OCI-LY3 (cell line): ENCODE results near the gene SLC20A1.

Source experiments
- H2AFZ ChIP-seq: fragments of 200-600, 300-600 bp; shearing (Covaris generic); 2 replicates; pipeline ENCODE4 v1.6.0; 2014; ENCODE audit warnings: antibody characterized with exemption, low read depth, low read length
- H3K27ac ChIP-seq: fragments of 200-600, 300-600 bp; sonication (generic); 2 replicates; pipeline ENCODE4 v1.5.1; 2014; ENCODE audit warnings: mild to moderate bottlenecking, low read length, moderate library complexity, mixed read lengths
- H3K27me3 ChIP-seq: fragments of 200-600, 300-600 bp; sonication (generic); 2 replicates; pipeline ENCODE4 v1.6.1; 2014; ENCODE audit warnings: low read depth, low read length, mixed read lengths
- H3K36me3 ChIP-seq: fragments of 200-600, 300-600 bp; sonication (generic); replicated peaks from 2 replicates; pipeline ENCODE3; 2014; ENCODE audit warnings: low read depth, low read length, mixed read lengths
- H3K4me1 ChIP-seq: fragments of 300-600, 200-600 bp; sonication (generic); 2 replicates; pipeline ENCODE4 v1.6.1; 2014; ENCODE audit warnings: low read length, mixed read lengths
- H3K4me2 ChIP-seq: fragments of 200-600, 300-600 bp; sonication (generic); 2 replicates; pipeline ENCODE4 v1.6.1; 2014; ENCODE audit warnings: low read length, mixed read lengths
- H3K4me3 ChIP-seq: fragments of 300-600, 200-600 bp; sonication (generic); 2 replicates; pipeline ENCODE4 v1.5.1; 2014; ENCODE audit warnings: antibody characterized with exemption, mild to moderate bottlenecking, low read length, moderate library complexity
- H3K79me2 ChIP-seq: fragments of 300-600, 200-600 bp; shearing (Covaris generic); 2 replicates; pipeline ENCODE4 v1.6.1; 2014; ENCODE audit warnings: mild to moderate bottlenecking, low read length, mixed read lengths
- H3K9ac ChIP-seq: fragments of 300-600, 200-600 bp; shearing (Covaris generic); 2 replicates; pipeline ENCODE4 v1.6.0; 2014; ENCODE audit warnings: mild to moderate bottlenecking, low read length, moderate library complexity
- H3K9me3 ChIP-seq: fragments of 200-600, 300-600 bp; shearing (Covaris generic); 2 replicates; pipeline ENCODE4 v1.6.1; 2014; ENCODE audit warnings: low read length, mixed read lengths; ENCODE audit not compliant: insufficient read depth
- H4K20me1 ChIP-seq: fragments of 200-600, 300-600 bp; sonication (generic); 2 replicates; pipeline ENCODE4 v1.6.1; 2016; ENCODE audit warnings: low read length, mixed read lengths; ENCODE audit not compliant: insufficient read depth
- EZH2phosphoT487 ChIP-seq: fragments of 200-600 bp; shearing (Covaris generic); IDR thresholded peaks from 2 replicates; pipeline ENCODE4 v1.6.1; 2018; ENCODE audit warnings: antibody characterized with exemption, mixed run types, low read depth
- TF ChIP-seq, protein P1 (sequence below): fragments of 200-600, 300-600 bp; sonication (generic); IDR thresholded peaks from 2 replicates; pipeline ENCODE4 v1.5.1; 2014; ENCODE audit warnings: antibody characterized with exemption, low read length, low read depth

SLC20A1 gene

DNA sequence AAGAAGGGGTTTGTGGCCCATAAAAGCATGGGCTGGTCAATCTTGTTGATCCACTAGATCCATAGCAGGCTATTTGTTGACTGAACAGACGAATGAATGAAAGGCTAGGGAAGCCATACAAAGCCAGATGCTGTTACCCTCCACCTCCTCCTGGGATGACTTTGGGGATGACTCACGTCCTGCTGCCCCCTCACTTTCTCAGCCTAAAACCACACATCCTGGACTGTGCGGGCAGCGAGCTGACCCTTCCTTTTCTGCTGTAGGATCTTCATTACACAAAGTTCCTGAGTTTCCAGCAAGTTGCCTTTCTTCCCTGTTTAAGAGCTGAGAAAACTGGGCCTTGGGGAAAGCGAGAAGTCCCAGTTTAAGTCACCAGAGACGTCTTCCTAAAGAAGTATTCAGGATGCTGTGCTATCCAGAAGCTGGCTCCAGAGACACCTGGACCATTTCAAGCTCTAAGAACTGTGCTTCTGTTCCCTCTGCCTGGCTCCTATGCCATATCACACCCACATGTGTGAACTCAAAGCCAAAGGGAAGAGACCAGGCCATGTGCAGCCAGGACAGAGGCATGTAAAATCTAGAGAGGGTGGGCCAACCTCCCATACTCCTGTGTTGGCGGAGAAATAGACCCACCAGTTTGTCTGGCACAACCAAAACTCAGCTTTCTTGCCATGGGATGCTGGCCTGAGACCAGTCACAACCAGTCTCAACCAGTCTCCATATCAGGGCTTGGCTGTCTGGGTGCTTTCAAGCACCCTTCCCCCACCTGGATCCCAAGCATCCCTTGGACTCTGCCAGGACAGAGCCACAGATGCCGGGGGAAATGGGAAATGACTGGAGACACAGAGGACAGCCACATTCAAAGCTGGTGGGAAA is 4.7 kb upstream of the SLC20A1 start:
- TF ChIP-seq EZH2phosphoT487, result no peak
- TF ChIP-seq, protein P1, sequence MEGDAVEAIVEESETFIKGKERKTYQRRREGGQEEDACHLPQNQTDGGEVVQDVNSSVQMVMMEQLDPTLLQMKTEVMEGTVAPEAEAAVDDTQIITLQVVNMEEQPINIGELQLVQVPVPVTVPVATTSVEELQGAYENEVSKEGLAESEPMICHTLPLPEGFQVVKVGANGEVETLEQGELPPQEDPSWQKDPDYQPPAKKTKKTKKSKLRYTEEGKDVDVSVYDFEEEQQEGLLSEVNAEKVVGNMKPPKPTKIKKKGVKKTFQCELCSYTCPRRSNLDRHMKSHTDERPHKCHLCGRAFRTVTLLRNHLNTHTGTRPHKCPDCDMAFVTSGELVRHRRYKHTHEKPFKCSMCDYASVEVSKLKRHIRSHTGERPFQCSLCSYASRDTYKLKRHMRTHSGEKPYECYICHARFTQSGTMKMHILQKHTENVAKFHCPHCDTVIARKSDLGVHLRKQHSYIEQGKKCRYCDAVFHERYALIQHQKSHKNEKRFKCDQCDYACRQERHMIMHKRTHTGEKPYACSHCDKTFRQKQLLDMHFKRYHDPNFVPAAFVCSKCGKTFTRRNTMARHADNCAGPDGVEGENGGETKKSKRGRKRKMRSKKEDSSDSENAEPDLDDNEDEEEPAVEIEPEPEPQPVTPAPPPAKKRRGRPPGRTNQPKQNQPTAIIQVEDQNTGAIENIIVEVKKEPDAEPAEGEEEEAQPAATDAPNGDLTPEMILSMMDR, result no peak
- Histone ChIP-seq H3K4me1 (peaks cover 19% of the 10 kb centered on the region), H3K36me3 (no peaks in the 10 kb centered on the region), H3K79me2 (peaks cover 9% of the 10 kb centered on the region), H3K27ac (no peak overlapping the region), H2AFZ (no peak overlapping the region), H4K20me1 (peaks cover 3% of the 10 kb centered on the region; the same call in 1 of the 2 replicates), H3K4me3 (no peak overlapping the region), H3K9me3 (no peaks in the 10 kb centered on the region), H3K27me3 (peaks cover 13% of the 10 kb centered on the region), H3K4me2 (no peak overlapping the region), H3K9ac (no peak overlapping the region)

DNA sequence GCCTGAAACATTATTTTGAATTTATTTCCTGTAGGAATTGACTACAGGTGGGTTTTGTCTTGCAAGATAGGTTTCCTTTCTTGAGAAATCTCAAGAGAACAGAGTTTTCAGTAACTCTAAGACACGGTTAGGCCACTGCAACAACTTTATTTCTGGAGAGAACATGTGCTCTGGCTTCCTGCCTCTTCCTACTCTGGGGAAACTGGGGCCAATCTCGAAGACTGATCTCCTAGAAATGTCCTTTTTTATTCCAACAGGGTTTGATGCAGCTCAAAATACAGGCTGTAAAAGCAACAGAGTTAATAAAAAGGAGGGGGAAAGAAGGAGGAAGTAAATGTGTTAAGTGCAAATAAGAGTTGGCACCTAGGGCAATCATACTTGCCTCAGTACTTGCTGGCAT is 4.0 kb upstream of the SLC20A1 start:
- H3K4me1 ChIP-seq, result peaks cover 13% of the 10 kb centered on the region
- H3K79me2 ChIP-seq, result peaks cover 16% of the 10 kb centered on the region
- no peak overlapping the region for H2AFZ ChIP-seq
- H3K27ac ChIP-seq, result no peak overlapping the region
- TF ChIP-seq, protein P1, result no peak
- TF ChIP-seq EZH2phosphoT487, result no peak
- H3K9me3 ChIP-seq, result no peaks in the 10 kb centered on the region
- no peak overlapping the region for H3K9ac ChIP-seq
- no peak overlapping the region for H3K4me2 ChIP-seq
- H3K4me3 ChIP-seq, result no peak overlapping the region
- peaks cover 3% of the 10 kb centered on the region; the same call in 1 of the 2 replicates for H4K20me1 ChIP-seq
- H3K27me3 ChIP-seq, result peaks cover 11% of the 10 kb centered on the region
- peaks cover under 1% of the 10 kb centered on the region for H3K36me3 ChIP-seq

DNA sequence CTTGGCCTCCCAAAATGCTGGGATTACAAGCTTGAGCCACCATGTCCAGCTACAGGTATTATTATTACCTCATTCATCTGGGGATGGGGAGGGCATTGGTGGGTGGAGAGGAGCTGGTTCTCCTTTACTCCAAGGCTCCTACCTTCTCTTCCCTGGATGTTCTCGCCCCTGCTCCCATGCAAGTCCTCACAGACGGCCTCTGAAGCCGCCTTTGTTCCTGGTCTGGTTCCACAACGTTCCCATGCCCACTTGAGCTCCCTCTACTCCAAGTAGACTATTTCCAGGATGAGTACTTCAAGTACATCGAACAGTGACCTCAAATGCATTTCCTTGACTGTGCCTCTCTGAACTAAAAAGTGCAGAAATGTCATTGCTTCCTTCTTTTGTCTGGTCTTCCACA is 3.2 kb upstream of the SLC20A1 start:
- peaks cover 11% of the 10 kb centered on the region for H3K4me1 ChIP-seq
- no peaks in the 10 kb centered on the region for H3K9me3 ChIP-seq
- H3K4me3 ChIP-seq, result no peak overlapping the region
- H3K9ac ChIP-seq, result no peak overlapping the region
- 0 out of 2 replicates have a peak, but pooled peaks cover 3% of the 10 kb centered on the region for H3K27me3 ChIP-seq
- H3K4me2 ChIP-seq, result no peak overlapping the region
- TF ChIP-seq EZH2phosphoT487, result no peak
- TF ChIP-seq, protein P1, result no peak
- peaks cover 5% of the 10 kb centered on the region for H4K20me1 ChIP-seq
- no peak overlapping the region for H3K27ac ChIP-seq
- H2AFZ ChIP-seq, result no peak overlapping the region
- peaks cover 9% of the 10 kb centered on the region for H3K36me3 ChIP-seq
- peaks cover 24% of the 10 kb centered on the region for H3K79me2 ChIP-seq

DNA sequence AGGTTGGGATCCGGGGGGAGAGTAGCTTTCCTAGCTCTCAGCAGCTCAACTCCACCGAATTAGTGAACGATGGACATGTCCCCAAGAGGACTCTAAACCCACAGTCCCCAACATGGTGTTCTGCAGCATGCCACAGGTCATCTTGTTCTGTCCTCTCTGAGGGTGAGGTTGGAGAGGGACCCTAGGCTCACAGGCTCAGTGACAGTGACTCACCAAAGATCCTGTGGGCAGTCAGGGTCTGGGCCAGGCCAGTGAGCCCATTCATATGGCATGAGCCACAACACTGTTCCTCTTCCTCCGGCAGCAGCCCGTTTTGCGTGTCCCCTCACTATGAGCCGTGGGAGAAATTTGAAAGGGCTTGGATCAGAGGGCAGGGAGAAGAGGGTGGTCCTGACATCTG is 2.8 kb upstream of the SLC20A1 start:
- no peak overlapping the region for H3K9ac ChIP-seq
- no peak overlapping the region for H3K27ac ChIP-seq
- no peak overlapping the region for H2AFZ ChIP-seq
- peaks cover 9% of the 10 kb centered on the region for H4K20me1 ChIP-seq
- H3K79me2 ChIP-seq, result peaks cover 28% of the 10 kb centered on the region
- H3K4me1 ChIP-seq, result peaks cover 15% of the 10 kb centered on the region
- peaks cover 13% of the 10 kb centered on the region for H3K36me3 ChIP-seq
- TF ChIP-seq, protein P1, result no peak
- no peak for TF ChIP-seq EZH2phosphoT487
- H3K9me3 ChIP-seq, result no peaks in the 10 kb centered on the region
- no peak overlapping the region for H3K4me3 ChIP-seq
- H3K27me3 ChIP-seq, result 0 out of 2 replicates have a peak, but pooled peaks cover 3% of the 10 kb centered on the region
- H3K4me2 ChIP-seq, result no peak overlapping the region
